ENCODE results near the gene RAI14. TPM values are rescaled to one million over a fixed set of nuclear protein-coding genes. Genes with fewer than 3 reads are reported as not detected.

Gene RAI14
- total and polyA plus RNA-seq, 2 donors from 2014 or later: 13.2 to 60.3 TPM

GRCh38 chr5:34789639-34790038 is 133.5 kb downstream of the RAI14 start:
- H3K9ac ChIP-seq (ENCODE audit: low read length in 3 of 3): no peak overlapping the region
- no peak for TF ChIP-seq CTCF (IDR thresholded peaks at IDR 0.05; ENCODE audit: borderline replicate concordance, extremely low read depth, insufficient read depth)
- H3K9me3 ChIP-seq (ENCODE audit: control insufficient read depth in 2 of 3, insufficient read depth in 1 of 3, low read length in 3 of 3): no peaks in the 10 kb centered on the region
- H3K4me3 ChIP-seq (ENCODE audit: low read length in 3 of 3): no peak overlapping the region
- no peak overlapping the region for H3K27ac ChIP-seq (ENCODE audit: low read depth in 2 of 2, low read length in 2 of 2)
- no peaks in the 10 kb centered on the region for H3K36me3 ChIP-seq (ENCODE audit: control insufficient read depth in 2 of 3, insufficient read depth in 3 of 3, low read length in 3 of 3)
- no peak for DNase-seq
- no peaks in the 10 kb centered on the region for H3K27me3 ChIP-seq (ENCODE audit: control insufficient read depth, insufficient read depth, low read length)
- intact Hi-C loops (cut with DNase I): no loop called here
- H3K4me1 ChIP-seq (ENCODE audit: control insufficient read depth in 2 of 3, insufficient read depth in 2 of 3, low read depth in 1 of 3, low read length in 3 of 3): peaks cover 0 to 5% (median 0%) of the 10 kb centered on the region in 3 donors
- no peak for FAIRE-seq

GRCh38 chr5:34790069-34790468 is 133.9 kb downstream of the RAI14 start:
- no peak overlapping the region for H3K4me3 ChIP-seq (ENCODE audit: low read length in 3 of 3)
- H3K9me3 ChIP-seq (ENCODE audit: control insufficient read depth in 2 of 3, insufficient read depth in 1 of 3, low read length in 3 of 3): no peaks in the 10 kb centered on the region
- H3K9ac ChIP-seq (ENCODE audit: low read length in 3 of 3): no peak overlapping the region
- no peaks in the 10 kb centered on the region for H3K36me3 ChIP-seq (ENCODE audit: control insufficient read depth in 2 of 3, insufficient read depth in 3 of 3, low read length in 3 of 3)
- no peak overlapping the region for H3K27ac ChIP-seq (ENCODE audit: low read depth in 2 of 2, low read length in 2 of 2)
- TF ChIP-seq CTCF (IDR thresholded peaks at IDR 0.05; ENCODE audit: borderline replicate concordance, extremely low read depth, insufficient read depth): no peak
- intact Hi-C loops (cut with DNase I): no loop called here
- peaks cover 0 to 5% (median 0%) of the 10 kb centered on the region in 3 donors for H3K4me1 ChIP-seq (ENCODE audit: control insufficient read depth in 2 of 3, insufficient read depth in 2 of 3, low read depth in 1 of 3, low read length in 3 of 3)
- no peak for FAIRE-seq
- no peaks in the 10 kb centered on the region for H3K27me3 ChIP-seq (ENCODE audit: control insufficient read depth, insufficient read depth, low read length)
- no peak for DNase-seq

- Histone ChIP-seq H3K9me3 (ENCODE audit: control insufficient read depth in 2 of 3, insufficient read depth in 1 of 3, low read length in 3 of 3) (no peaks in the 10 kb centered on the region), H3K27me3 (ENCODE audit: control insufficient read depth, insufficient read depth, low read length) (no peaks in the 10 kb centered on the region), H3K36me3 (ENCODE audit: control insufficient read depth in 2 of 3, insufficient read depth in 3 of 3, low read length in 3 of 3) (peaks cover 0 to 5% (median 0%) of the 10 kb centered on the region in 3 donors), H3K4me1 (ENCODE audit: control insufficient read depth in 2 of 3, insufficient read depth in 2 of 3, low read depth in 1 of 3, low read length in 3 of 3) (peaks cover 0 to 5% (median 0%) of the 10 kb centered on the region in 3 donors), H3K9ac (ENCODE audit: low read length in 3 of 3) (no peak overlapping the region), H3K27ac (ENCODE audit: low read depth in 2 of 2, low read length in 2 of 2) (no peak overlapping the region), H3K4me3 (ENCODE audit: low read length in 3 of 3) (no peak overlapping the region)
- FAIRE-seq (no peak), DNase-seq (no peak)
- TF ChIP-seq CTCF (IDR thresholded peaks at IDR 0.05; ENCODE audit: borderline replicate concordance, extremely low read depth, insufficient read depth): no peak
- intact Hi-C loops (cut with DNase I): no loop called here
Observed at GRCh38 chr5:34791761-34792244, 135.7 kb downstream of the RAI14 start.

All from kidney (tissue), 14 donors.